Muscle of arm (tissue), 12 donors: ENCODE measurements around the gene CGN. TPM values are rescaled to one million over a fixed set of nuclear protein-coding genes. Genes with fewer than 3 reads are reported as not detected.
"Not testable (repeated sequence)": the region's sequence is repeated elsewhere in the genome, so short reads cannot be mapped to it uniquely, and the experiment has no call there.

Experiments used
- DNase-seq: peaks from one replicate; pipeline ENCODE4 v3.0.0-alpha.2; 2013
- polyA plus RNA-seq, 12 donors: library from polyadenylated mRNA; unstranded; fragments of 120-200 nt; gene quantifications; one replicate each; pipeline ENCODE4 v1.2.1, GENCODE V29; 2013; ENCODE audit not compliant: insufficient read length in 12 of 12

The CGN gene
- polyA plus RNA-seq, 12 donors, result 0.71 to 14.9 (median 0.94) TPM; not detected in 1

DNA sequence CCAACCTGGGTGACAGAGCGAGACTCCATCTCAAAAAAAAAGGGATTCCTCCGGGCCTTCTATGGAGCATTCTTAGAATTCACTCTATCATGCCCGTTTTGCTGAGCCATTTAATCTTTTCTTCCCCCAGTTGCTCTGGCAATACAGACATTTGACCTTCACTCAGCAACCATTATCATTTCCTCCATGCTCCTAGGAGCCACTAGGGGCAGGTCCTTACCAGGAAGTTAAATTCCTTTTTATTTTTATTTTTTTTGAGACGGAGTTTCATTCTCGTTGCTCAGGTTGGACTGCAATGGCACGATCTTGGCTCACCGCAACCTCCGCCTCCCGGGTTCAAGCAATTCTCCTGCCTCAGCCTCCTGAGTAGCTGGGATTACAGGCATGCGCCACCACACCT lies 9.7 kb upstream of the CGN start:
- DNase-seq, result no peak

DNA sequence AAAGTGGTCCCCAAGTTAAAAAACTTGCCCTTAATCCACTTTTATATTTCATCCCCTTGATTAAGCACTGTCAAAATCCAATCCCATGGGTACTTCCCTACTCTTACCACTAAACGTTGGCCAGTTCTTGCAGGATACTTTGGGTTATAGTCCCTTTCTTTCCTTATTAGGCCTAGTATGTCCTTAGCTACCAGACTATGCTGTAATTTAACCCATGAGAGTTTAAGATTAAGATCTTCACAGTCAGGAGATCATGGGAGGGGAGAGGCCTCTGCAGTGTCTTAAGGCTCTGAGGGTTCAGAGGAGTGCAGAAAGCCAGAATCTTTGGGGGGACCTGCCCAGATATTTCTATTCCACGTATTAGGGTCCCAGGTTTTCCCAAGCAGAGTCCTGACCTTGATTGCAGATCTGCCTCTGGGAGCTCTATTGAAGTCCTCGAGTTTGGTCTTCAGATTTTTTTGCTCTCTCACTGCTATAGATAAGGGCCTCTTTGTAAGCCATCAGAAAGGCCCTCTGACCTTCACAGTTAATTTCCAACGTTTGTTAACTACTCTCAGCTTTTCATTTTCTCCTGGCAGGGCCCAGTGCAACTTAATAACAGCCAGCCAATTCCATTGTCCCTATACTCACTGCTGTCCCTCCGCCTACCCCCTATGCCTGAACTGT lies 9.0 kb upstream of the CGN start:
- DNase-seq, result no peak

DNA sequence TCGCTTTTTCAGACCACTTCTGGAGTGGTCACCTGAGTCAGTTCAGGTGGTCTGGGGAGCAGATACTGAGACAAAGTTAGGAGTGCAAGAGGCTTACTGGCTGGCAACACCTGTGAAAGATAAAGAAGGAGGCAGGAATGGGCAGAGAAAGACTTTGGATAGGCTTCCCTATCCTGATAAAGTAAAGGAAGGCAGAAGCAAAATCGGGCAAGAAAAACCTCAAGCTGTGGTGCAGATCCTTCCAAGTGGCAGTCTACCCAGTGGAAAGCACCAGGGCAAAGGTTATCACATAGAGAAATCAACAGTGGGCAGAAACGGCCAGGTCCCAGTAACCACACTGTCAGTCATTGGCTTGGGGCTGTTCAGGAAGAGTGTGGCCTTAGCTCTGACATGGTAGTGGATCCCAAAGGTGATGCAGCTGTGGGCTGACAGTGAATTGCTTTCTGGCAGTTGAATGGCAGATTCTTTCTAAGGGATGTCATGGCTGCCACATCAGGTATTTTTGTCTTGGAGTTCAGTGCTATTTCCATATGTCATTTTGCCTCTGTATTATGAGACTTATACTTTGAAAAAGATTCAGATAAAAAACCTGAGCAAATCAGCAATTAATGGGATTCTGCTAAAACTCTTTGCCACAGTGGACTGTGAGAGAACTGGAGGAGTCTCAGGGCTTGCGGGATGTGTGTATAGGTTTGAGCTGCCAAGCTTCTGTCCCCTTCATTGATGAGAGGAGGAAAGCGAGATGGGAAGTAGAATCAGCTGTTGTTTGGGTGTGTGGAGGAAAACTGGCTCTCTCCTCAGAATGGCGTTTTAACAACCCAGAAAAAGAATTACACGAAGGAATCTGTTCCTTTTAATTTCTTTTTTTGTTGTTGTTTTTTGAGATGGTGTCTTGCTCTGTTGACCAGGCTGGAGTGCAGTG lies 8.1 kb upstream of the CGN start:
- DNase-seq, result no peak

DNA sequence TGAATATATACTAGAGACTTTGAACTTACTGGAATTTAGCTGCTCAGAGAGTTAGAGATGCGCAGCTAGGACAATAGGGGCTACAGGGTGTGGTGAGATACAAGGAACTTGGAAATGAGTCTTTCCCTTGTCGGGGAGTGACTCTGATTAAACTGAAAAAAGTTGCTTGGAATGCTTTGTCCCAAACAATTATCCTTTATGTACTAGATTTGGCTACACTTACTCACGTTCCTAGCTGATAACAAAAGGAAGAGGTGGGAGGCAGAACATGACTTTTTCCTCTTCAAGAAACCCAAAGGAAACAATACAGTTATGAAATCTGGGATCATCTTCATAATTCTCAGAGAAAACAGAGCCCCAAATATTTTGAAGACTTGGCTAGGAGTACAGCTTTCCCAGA lies 6.9 kb upstream of the CGN start:
- no peak for DNase-seq

- DNase-seq, result no peak
Observed at GRCh38 chr1:151504759-151505158, 6.4 kb upstream of the CGN start.

GRCh38 chr1:151508833-151509232 lies 2.4 kb upstream of the CGN start:
- no peak for DNase-seq

- DNase-seq, result no peak
Observed at GRCh38 chr1:151509350-151510019, 1.7 kb upstream of the CGN start.

GRCh38 chr1:151510020-151510405 lies 1.2 kb upstream of the CGN start:
- no peak for DNase-seq

GRCh38 chr1:151510614-151510956 lies 602 bp upstream of the CGN start:
- no peak for DNase-seq

GRCh38 chr1:151511636-151512215 lies 539 bp downstream of the CGN start:
- DNase-seq, result no peak

GRCh38 chr1:151512326-151512725 lies 1.1 kb downstream of the CGN start:
- DNase-seq, result no peak

- DNase-seq, result no peak
Observed at GRCh38 chr1:151512801-151513625, 1.8 kb downstream of the CGN start.

GRCh38 chr1:151513626-151514121 lies 2.5 kb downstream of the CGN start:
- DNase-seq, result no peak

GRCh38 chr1:151514366-151514765 lies 3.2 kb downstream of the CGN start:
- DNase-seq, result no peak

DNA sequence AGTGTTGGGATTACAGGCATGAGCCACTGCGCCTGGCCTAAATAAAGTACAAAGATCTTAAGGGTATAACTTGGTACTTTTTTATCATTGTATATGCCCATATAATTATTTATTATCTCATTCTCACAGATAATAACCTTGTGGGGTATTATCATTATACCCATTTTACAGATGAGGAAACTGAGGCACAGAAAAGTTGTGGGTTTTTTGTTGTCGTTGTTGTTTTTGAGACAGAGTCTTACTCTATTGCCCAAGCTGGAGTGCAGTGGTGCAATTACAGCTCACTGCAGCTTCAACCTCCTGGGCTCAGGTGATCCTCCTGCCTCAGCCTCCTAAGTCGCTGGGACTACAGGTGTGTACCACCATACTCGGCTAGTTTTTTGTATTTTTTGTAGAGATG lies 4.1 kb downstream of the CGN start:
- no peak for DNase-seq

GRCh38 chr1:151516031-151516511 lies 4.9 kb downstream of the CGN start:
- no peak for DNase-seq

GRCh38 chr1:151518431-151518830 lies 7.2 kb downstream of the CGN start:
- DNase-seq, result no peak

DNA sequence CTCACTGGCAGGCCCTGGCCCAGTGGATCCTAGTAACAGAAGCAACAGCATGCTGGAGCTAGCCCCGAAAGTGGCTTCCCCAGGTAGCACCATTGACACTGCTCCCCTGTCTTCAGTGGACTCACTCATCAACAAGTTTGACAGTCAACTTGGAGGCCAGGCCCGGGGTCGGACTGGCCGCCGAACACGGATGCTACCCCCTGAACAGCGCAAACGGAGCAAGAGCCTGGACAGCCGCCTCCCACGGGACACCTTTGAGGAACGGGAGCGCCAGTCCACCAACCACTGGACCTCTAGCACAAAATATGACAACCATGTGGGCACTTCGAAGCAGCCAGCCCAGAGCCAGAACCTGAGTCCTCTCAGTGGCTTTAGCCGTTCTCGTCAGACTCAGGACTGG lies 7.7 kb downstream of the CGN start:
- DNase-seq, result no peak

DNA sequence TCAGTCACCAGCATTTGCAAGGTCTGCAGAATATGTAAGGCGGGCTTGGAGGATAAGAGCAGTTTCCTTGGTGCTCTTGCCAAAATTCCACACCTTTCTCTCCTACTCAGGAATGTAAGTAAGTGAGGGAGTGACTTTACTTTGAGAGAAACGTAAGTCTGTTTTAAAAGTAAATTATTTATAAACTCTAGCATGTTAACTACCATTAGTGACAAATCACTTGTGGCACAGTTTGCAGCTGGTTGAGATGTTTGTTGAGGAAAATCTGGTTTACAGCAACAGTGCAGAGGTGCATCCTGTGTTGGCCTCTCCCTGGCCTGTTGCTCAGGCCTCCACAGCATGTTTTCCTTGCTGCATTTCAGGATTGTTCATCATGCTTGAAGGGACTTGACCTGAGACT lies 8.5 kb downstream of the CGN start:
- no peak for DNase-seq

- no peak for DNase-seq
Observed at GRCh38 chr1:151520359-151520758, 9.2 kb downstream of the CGN start.

DNA sequence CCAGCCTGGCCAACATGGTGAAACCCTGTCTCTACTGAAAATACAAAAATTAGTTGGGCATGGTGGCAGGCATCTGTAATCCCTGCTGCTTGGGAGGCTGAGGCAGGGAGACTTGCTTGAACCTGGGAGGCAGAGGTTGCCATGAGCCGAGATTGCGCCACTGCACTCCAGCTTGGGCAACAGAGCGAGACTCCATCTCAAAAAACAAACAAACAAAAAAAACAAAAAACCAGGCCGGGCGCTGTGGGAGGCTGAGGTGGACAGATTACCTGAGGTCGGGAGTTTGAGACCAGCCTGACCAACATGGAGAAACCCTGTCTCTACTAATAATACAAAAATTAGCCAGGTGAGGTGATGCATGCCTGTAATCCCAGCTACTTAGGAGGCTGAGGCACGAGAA lies 11.2 kb downstream of the CGN start:
- not testable (repeated sequence) for DNase-seq
